NCI-H146 treated with DMSO at 0.1 percent for 48 hours (cell line): Measurements from ENCODE around the gene VSIG2.

Experiments used
- DNase-seq: peaks from one replicate; lab custom pipeline; 2025; ENCODE audit not compliant: unreplicated experiment; lab: John Stamatoyannopoulos, UW

VSIG2 gene

DNA sequence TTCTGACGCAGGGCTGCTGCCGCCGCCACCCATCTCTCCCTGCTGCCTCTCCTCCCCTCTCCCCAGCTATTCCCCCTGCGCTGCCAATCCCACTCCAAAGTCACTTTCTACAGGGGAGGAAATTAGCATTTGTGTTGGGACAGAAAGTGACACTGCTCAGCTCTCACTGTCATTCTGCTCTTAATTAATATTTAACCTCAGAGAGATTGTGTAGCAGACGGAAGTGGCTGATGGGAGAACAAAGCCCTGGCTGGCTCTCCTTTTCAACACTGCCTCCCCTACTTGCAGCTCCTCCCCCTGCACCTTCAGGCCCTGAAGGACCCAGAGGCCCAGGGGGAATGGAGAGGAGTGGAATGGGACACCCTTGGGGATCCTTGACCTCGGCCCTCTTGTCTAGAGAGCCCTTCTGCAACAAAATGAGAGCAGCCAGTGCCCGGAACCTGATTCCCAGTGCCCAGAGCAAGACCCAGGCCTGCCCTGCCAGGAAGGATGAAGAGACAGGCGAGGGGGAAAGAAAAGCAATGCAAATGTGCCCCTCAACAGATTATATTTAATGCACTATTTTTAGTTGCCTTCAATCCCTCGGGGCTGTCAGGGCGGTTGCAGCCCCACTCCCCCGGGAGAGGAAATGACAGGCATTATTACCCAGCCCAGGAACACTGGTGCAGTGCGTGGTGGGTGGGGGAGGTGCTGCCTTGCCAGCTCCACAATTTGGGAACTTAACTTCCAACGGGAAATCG is 26.9 kb downstream of the VSIG2 start:
- DNase-seq = no peak

DNA sequence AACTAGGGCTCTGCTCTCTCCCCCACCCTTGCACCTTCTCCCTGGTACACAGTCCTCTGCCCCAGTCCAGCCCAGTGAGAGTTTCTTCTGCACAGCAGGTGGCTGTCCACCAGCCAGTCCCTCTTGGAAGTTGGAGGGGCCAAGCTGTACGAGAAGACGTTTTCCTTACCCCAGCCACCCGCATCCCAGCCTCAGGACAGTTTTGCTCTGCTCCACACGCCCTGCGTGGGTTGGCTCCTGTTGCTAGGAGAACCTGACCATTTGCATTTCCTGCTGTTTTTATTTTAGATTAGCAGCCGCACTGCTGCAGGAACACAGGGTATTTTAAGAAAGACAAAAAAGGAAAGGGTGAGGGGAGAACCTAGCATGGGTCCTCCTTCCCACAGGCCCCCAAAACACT is 29.9 kb downstream of the VSIG2 start:
- DNase-seq = no peak

DNA sequence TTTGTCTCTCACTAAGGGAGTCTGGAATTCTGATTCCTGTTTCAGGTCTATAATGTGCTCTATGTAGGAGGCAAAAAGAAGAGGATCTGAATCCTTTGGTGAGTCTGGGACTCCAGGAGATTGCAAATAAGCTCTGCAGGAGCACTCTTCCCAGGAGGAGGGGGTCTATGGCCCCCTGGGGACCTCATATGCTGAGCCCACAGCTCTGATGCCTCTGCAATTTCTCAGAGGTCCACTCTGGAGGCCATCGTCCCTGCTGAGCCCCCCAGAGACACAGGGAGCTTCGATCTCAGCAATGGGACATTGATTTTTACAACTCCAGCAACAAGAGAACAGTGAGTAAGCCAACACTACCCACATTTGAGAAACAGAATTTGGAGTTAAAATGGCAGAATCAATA is 32.5 kb downstream of the VSIG2 start:
- DNase-seq = no peak

DNA sequence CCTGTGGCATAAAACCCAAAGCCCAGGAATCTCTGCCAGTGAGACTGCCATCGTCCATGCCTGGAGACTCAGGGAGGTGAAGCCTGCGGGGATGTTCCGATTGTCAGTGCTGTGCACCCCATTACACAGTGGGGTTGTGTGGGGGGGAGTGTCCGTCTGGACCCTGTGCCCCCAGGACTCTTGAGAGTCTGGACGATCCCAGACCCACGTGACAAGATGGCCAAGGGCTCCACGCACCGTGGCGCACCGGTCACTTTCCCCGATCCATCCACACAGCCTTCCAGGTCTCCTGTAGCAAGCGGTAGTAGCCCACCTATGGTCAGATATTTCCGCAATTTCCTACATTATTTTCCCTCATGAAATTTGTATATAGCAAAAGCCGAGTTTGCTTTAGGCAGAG is 33.3 kb downstream of the VSIG2 start:
- no peak for DNase-seq

DNA sequence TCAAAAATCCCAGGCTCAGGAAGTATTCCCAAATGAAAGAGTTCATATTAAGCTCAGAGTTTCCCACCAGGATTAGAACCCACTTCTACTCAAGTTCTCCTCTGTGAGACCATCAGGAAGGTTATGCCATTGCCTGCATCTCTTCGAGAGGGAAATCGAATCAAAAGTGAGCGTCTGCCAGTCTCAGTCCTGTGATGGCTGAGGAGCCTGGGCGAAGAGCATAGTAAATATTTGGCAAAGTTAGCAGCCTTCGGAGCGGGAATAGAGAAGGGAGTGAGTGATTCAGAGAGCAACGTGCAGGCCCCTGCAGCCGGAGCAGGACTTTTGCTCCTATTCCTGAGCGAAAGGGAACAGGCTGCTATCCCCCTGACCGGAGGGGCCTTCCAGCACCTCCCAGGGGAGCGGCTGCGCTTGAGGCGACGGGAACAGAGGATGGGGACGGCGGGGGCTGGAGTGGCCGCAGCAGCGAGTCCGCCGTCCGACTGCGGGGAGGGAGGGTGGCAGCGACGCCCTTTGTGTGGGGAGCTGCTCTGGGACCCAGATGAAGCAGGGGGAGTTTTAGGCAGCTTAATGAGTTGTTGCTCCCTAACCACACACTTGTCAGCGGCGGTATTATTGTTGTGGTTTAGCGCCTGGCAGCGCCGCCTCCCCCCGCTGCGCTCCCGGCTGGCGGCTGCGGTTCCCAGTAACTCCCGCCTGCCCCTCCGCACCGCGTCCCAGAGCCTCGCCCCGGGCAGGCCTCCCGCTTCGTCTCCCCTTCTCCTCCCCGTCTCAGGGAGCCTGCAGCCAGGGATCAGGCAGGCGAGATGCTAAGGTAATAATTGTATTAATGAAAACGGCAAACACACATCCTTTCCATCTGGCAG is 34.0 kb downstream of the VSIG2 start:
- DNase-seq = no peak

DNA sequence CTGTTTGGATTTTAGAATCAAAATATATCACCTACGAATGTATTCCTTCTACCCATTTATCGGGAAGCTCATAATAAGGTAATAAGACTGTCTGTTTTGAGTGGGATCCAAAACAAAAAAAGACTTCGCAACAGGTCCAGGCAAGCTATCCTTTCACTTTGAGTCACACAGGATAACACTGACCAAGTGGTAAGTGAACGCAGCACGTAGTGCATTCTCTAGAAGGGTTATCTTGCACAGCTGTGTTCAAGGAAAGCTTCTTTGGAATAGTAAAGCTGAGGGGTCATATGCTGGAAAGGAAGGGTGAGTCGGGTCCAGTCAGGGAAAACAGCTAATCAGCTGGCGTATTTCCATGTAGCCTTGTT is 34.7 kb downstream of the VSIG2 start:
- no peak for DNase-seq

DNA sequence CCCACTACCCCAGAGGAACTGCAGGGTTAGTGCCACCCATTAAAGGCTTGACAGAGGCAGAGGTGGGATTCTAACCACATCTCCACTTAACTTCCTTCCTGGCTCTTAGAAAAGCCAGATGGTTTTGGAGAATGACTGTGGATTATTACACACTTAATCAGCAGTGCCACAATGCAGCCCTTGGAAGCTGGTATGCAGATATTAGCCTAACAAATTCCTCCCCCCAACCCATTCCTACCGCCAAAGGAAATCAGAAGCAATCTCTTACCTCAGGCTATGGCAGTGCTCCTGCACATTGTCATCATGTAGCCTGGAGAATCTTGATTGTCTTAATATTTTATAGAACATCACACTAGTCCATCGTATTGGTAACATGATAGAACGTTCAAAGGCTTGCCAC is 35.5 kb downstream of the VSIG2 start:
- no peak for DNase-seq

DNA sequence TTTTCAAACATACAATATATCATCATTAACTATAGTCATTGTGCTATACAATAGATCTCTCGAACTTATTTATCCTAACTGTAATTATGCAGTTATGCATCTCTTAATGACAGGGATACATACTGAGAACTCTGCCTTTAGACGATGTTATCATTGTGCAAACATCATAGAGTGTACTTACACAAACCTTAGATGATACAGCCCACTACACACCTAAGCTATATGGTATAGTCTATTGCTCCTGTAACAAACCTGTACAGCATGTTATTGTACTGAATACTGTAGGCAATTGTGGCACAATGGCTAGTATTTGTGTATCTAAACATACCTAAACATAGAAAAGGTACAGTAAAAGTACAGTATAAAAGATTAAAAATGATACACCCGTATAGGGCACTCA is 39.7 kb downstream of the VSIG2 start:
- DNase-seq = no peak

DNA sequence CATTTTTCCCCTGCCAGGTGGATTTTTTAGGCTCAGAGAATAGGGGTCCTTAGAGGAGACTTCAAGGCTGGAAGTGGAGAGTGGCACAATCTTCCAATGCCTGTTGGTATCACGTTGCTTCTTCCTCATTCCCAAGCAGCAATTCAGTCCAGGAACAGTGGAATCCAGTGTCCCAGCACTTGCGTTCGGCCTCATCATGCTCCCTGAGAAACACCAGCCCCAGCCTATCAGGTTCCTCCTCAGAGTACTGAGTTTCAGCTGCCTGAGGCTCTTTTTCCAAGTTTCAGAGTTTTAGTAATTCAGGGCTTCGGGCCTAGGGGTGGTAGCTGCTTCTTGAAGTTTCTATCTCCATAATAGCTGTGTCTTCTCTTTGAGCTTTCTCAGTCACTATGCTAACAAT is 44.2 kb downstream of the VSIG2 start:
- DNase-seq = no peak

DNA sequence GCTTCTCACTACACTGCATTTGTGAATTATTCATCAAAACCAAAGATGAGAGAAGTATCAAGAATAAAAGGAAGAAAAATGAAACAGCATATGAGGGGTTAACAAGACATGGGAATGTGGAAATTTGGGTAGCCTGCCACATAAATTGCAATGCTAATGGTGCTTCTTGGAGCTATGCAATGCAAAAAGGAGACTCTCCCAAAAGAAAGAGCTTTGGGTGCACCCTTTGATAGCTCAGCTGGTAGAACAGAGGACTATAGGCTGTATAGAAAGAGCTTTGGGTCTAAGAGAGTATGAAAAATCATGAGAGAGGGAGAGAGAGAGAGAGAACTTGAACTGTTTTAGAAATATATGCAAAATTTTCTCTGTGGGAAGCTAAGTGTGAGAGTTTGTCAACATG is 52.0 kb downstream of the VSIG2 start:
- DNase-seq = no peak

DNA sequence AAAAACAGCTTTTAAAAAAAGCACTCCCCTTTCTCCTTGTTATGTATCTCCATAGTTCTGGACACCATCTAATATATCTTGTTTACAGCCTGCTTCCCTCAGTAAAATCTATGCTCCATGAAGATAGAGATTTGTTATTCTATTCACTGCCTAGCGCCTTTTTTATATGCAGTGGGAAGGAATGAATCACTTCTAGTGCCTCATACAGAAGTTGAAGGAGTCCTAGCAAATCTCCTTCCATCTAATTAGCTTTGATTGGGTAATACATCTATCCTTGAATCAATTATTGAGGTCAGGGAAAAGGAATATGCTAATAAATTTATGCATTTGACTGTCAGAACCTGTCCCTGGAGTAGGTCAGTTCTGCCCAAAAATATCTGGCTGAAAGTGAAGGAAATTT is 52.5 kb downstream of the VSIG2 start:
- no peak for DNase-seq
